Suppressor macrophage (primary cell): ENCODE data around the gene ZNF764.
"Not testable (repeated sequence)": the region's sequence is repeated elsewhere in the genome, so short reads cannot be mapped to it uniquely, and the experiment has no call there.

Experiments
- DNase-seq, 4 experiments: peaks; one replicate each; pipeline ENCODE4 v3.0.0-alpha.2; 2020 to 2022
- total RNA-seq, 17 experiments: gene quantifications; one replicate each; lab custom pipeline; 2026; ENCODE audit warnings: mixed read lengths in 6 of 17, inconsistent platforms in 3 of 17; lab: John Stamatoyannopoulos, UW

The ZNF764 gene
- 0.98 to 10.7 (median 5.1) reads per million in 17 experiments for total RNA-seq

DNA sequence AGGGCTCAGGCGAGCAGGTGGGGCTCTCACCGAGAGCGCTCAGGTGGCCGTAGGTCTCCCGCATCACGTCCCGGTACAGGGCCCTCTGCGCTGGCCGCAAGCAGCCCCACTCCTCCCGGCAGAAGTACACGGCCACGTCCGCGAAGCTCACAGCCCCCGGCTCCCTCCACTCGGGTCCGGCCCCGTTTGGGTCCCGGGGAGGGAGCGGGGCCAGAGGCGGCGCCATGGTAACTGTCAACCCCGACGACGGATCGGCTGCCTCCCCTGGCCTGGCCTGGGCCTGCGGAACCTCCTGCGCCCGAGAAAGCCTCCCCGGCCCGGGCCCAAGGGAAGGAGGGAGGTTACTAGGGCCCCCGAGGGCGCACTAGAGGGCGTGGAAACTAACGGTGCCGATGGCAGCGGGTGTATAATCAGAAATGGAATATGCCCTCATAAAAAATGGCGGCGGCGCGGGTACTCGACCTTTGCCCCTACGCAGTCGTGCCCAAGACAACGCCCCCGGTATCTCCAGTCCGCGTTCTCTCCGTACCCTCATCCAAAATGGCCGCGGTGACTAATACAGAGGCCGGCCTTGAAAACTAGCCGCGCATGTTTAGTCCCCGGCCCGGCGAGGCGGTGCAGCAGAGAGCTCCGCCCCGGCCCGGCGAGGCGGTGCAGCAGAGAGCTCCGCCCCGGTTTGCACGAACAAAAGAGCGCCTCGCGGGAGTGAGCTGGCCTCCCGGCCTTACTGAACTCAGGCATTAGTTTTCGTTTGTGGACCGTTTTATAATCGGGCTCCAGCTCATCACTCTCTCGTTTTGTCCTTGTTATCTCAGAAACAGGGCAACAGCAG lies at the start of gene ZNF764:
Gene ZNF764, minus strand, starts transcription at position 418 of the 832 bp plus-strand sequence. Its CDS starts 192 bp downstream, at position 226.
- peak; percentile 98 to 99 (median 99) for DNase-seq

DNA sequence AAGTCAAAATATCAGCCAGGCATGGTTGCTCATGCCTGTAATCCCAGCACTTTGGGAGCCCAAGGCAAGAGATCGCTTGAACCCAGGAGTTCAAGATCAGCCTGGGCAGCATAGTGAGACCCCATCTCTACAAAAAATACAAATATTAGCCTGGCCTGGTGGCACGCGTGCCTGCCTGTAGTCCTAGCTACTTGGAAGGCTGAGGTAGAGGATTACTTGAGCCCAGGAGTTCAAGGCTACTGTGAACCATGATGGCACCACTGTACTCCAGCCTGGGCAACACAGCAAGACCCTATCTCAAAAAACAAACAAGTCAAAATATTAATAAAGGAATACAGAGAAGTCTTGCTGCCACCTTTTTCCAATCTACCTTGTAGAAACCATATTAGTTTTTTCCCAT lies 47.8 kb upstream of the ZNF764 start:
- DNase-seq = no peak

DNA sequence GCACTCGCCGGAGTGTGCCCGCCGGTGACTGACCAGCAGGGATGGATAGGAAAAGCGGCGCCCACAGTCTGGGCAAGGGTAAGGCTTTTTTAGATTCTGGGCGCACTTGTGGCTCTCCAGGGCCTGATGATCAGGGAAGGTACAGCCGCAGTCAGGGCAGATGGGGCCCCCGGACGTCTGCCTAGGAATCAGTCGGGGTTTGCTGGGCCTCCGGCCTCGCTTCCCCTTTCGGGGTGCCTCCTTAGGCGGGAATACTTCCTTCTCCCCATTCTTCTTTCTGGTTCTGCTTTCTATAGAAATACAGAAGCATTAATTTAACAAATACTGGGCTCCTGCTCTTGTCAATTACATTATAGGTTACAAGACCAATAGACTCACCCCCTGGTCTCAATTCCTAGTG lies 47.0 kb upstream of the ZNF764 start:
- peak; percentile 62 to 80 (median 78) for DNase-seq

DNA sequence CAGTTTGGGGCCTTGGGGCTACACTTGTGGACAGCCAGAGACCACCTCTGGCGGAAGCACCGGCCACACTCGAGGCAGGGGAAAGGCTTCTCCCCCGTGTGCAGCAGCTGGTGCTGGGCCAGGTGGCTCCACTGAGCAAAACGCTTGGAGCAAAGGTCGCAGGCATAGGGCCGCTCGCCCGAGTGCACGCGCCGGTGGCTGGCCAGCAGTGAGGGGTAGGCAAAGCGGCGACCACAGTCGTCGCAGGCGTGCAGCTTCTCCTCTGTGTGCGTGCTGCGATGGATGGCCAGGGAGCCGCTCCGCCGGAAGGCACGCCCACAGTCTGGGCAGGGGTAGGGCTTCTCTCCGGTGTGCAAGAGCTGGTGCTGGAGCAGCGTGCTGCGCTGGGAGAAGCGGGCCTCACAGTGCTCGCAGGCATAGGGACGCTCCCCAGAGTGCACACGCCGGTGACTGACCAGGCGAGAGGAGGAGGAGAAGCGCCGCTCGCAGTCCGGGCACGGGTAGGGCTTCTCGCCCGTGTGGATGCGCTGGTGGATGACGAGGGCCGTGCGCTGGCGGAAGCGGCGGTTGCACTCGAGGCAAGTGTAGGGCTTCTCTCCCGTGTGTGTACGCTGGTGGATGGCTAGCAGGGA lies 46.3 kb upstream of the ZNF764 start:
- DNase-seq = no peak

DNA sequence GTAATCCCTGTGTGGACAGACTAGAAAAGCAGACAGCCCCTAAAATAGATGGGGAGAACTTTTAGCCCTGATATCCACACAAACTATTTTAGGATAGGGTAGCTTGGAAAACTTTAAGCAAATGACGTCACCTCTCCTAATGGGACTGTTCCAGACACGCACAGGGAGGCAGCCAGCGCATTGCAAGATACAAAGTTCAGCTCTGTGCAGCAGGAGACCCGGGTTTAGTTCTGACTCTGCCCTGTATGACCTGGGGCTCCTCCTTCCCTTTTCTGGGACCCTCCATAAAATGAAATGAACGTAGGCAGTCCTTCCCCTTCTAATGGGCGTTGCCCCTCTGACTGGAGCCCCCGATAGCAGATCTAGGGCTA lies 45.8 kb upstream of the ZNF764 start:
- DNase-seq = no peak

GRCh38 chr16:30602616-30603277 lies 44.6 kb upstream of the ZNF764 start:
- DNase-seq = peak; percentile 63 to 84 (median 76)

GRCh38 chr16:30601966-30602365 lies 43.8 kb upstream of the ZNF764 start:
- DNase-seq = peak; percentile 49 to 75 (median 65)

DNA sequence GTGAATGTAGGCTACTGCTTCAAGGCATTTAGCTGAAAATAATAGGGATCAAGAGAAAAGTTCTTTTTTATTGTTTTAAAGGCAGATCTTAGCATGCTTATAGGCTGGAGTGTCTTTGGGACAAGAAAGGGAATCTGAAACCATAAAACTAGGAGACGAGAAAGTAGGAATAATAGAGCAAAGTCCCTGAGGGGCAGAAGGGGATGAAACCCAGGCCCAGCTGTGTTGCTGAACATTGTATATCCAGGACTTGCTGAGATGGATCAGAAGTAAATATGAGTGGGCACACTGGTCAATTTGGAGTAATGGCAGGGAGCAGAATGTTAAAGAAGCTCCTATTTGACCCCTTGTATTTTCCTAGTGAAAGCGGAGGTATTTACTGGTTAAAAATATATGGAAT lies 42.8 kb upstream of the ZNF764 start:
- DNase-seq = no peak

DNA sequence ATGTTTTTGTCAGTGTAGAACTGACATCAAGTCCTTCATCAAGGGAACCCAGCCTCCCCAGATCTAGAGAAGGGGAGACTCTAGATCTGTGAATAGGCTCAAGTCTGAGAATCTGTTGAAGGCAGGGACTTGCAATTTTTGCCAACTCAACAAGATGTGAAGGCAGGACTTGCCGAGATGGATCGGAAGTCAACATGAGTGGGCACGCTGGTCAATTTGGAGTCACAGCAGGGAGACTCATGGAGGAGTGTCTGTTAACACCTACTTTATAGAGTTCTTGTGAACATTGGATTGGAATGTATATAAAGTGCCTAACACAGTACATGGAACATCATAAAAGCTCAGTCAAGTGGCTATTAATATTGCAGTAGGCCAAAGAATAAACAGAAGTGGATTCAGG lies 42.0 kb upstream of the ZNF764 start:
- no peak for DNase-seq

- no peak for DNase-seq
Measured at GRCh38 chr16:30592871-30593270, 34.7 kb upstream of the ZNF764 start.

- DNase-seq = not testable (repeated sequence)
Measured at GRCh38 chr16:30590869-30591268, 32.7 kb upstream of the ZNF764 start.

- not testable (repeated sequence) for DNase-seq
Measured at GRCh38 chr16:30589582-30589981, 31.4 kb upstream of the ZNF764 start.

- no peak for DNase-seq
Measured at GRCh38 chr16:30588651-30589050, 30.5 kb upstream of the ZNF764 start.

- peak; percentile 96 to 98 (median 98) for DNase-seq
Measured at GRCh38 chr16:30585400-30586191, 27.4 kb upstream of the ZNF764 start, which contains the start of gene ZNF785. ZNF785 (minus strand) TSS chr16:30585697; CDS start chr16:30585611, 86 bp downstream.

DNA sequence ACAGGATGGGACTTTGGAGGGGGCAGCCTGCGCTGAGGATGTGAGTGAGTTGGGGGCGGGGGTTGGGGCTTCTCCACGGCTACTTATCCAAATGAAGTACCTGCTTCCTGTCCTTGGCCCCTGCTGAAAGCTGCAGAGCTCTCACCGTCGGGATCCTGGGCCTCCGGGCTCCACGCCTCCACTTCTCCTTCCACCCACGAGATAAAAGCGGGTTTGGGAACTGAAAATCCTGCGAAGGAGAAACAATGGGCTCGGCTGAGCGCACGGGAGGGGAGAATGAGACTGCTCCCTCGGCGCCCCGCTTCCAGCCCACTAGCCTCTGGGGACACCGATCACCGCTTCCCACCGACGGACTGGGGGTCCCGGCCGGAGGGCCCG lies 26.8 kb upstream of the ZNF764 start:
- DNase-seq = peak; percentile 55 to 80 (median 70)

GRCh38 chr16:30582611-30583340 lies 24.6 kb upstream of the ZNF764 start:
- no peak for DNase-seq

- no peak for DNase-seq
Measured at GRCh38 chr16:30581457-30581856, 23.3 kb upstream of the ZNF764 start.

DNA sequence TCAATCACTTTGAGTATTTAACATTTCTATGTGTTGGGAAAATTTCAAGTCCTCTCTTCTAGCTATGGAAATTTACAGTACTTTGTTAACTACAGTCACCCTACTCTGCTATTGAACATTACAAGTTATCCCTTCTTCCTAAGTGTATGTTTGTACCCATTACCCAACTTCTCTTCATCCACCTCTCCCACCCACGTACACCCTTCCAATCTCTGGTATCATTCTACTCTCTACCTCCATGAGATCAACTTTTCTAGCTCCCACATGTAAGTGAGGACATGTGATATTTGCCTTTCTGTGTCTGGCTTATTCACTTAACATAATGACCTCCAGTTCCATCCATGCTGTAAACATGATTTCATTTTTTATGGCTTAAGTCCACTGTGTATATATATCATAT lies 16.5 kb upstream of the ZNF764 start:
- no peak for DNase-seq

GRCh38 chr16:30571445-30572322 lies 13.5 kb upstream of the ZNF764 start, which contains the start of gene ZNF688:
ZNF688 (minus strand) TSS chr16:30571714; CDS start chr16:30571629, 85 bp downstream.
- peak; percentile 93 to 97 (median 96) for DNase-seq

DNA sequence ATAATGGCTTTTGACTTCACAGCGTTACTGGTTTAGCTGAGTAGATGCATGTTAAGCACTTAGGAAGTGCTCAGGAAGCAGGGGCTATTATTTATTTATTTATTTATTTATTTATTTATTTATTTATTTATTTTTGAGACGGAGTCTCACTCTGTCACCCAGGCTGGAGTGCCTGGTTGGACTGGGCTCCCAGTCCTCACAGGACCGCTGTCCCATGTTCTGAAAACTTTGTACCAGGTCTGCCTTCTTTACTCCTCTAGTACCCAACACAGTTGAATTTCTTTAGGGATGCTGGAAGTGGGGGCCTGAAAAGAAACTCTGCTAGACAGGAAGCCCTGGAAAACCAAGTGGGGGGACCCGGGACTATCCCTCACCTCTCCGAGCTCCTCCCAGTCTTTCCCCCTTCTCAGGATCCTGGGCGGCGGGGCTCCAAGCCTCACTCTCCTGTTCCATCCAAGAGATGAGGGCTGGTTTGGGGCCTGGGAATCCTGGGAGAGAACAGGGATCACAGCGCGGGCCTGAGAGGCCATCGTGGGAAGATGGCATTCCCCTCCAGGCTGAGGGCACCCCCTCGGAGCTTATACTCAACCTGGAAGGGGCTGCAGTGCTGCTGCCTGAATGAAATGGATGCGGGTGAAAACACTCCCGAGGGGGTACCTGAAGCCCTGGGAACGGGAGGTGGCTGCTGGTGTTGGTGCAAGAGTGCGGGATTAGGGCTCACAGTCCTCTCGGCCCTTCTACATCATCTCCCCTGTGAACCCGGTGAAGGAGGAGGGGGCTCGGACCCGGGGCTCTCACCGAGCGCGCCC lies 12.7 kb upstream of the ZNF764 start:
- peak in 2 of 4 experiments; percentile 24 to 29 for DNase-seq
